ENCODE results near the gene MRM1.

GRCh38 chr17:36597226-36597625 is 4.2 kb upstream of the MRM1 start:
- no peak for TF ChIP-seq EGR1 (conservative IDR thresholded peaks at IDR 0.05)
- TF ChIP-seq CTCF (IDR thresholded peaks at IDR 0.05 in 2 of 3, conservative IDR thresholded peaks at IDR 0.05 in 1 of 3; ENCODE audit: insufficient read depth in 2 of 3, low read depth in 1 of 3, low read length in 3 of 3) = peak in 1 of 3 experiments; percentile 21; a peak in 1 of 6 replicates
- no peak for TF ChIP-seq UBTF (IDR thresholded peaks at IDR 0.05; ENCODE audit: borderline replicate concordance in 1 of 2, low read depth in 2 of 2, low read length in 2 of 2)
- TF ChIP-seq ZNF232 (CRISPR knock-in tag; IDR thresholded peaks at IDR 0.05) = no peak
- TF ChIP-seq EZH2 (IDR thresholded peaks at IDR 0.05; ENCODE audit: borderline replicate concordance, low read depth, low read length) = no peak
- TF ChIP-seq TCF7L2 (IDR thresholded peaks at IDR 0.05; ENCODE audit: low read depth, low read length) = no peak
- no peak for TF ChIP-seq MLLT1 (IDR thresholded peaks at IDR 0.05)
- TF ChIP-seq CBX2 (IDR thresholded peaks at IDR 0.05; ENCODE audit: insufficient read depth, low read length, poor library complexity, severe bottlenecking) = no peak
- no peak for TF ChIP-seq ZNF197 (CRISPR knock-in tag; IDR thresholded peaks at IDR 0.05; ENCODE audit: low read depth)
